Fibroblast of upper back skin (primary cell): ENCODE data around the gene SAA1.

ENCODE experiments used
- DNase-seq: peaks from one replicate; pipeline ENCODE4 v3.0.0-alpha.2; 2013

Gene SAA1

GRCh38 chr11:18312663-18313420, 46.8 kb downstream of the SAA1 start:
- DNase-seq, result peak; percentile 79

DNA sequence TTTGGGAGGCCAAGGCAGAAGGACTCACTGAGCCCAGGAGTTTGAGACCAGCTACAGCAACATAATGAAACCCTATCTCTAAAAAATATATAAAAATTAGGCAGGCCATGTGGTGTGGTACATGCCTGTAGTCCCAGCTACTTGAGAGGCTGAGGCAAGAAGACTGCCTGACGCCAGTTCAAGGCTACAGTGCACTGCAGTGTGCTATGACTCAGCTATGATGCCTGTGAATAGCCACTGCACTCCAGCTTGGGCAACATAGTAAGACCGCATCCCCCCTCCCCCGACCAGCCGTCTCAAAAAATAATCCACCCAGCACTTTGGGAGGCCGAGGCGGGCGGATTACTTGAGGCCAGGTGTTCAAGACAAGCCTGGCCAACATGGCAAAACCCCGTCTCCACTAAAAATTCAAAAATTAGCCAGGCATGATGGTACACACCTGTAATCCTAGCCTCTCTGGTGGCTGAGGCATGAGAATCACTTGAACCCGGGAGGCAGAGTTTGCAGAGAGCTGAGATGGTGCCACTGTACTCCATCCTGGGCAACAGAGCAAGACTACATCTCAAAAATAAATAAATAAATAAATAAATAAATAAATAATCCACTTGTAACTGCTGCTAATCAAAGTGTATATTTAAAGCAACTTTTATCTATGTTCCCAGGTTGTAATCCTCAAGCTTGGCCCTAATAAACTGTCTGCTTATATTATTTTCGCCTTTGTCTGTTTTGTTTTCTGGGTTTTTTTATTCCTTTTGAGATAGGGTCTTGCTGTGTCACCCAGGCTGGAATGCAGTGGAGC, 48.1 kb downstream of the SAA1 start:
- DNase-seq, result peak; percentile 35

- no peak for DNase-seq
Measured at GRCh38 chr11:18314784-18315523, 48.9 kb downstream of the SAA1 start.

GRCh38 chr11:18315893-18316292, 49.8 kb downstream of the SAA1 start:
- DNase-seq, result no peak

DNA sequence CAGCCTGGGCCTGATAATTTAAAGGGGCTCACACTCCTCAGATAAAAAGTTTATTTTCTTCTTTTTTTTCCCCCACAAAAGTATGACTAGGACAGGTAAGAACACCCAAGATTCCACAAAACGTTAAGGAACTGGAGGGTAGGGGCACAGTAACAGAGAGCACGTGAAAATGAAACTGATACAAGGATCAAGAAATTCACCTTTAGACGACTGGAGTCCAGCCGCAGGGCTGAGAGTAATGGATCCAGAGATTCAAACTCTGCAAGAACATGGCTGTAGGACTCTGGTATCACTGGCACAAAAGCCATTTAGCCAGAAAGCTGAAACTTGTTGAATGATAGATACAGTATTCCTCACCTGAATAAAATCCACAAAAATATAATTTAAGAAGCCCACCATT, 51.5 kb downstream of the SAA1 start:
- DNase-seq, result no peak
